OCI-M1 (cell line): ENCODE measurements around the gene HSPB6.
"Not testable (repeated sequence)": the region's sequence is repeated elsewhere in the genome, so short reads cannot be mapped to it uniquely, and the experiment has no call there.

ENCODE experiments used
- DNase-seq: peaks from one replicate; lab custom pipeline; 2025; lab: John Stamatoyannopoulos, UW

Gene HSPB6, protein sequence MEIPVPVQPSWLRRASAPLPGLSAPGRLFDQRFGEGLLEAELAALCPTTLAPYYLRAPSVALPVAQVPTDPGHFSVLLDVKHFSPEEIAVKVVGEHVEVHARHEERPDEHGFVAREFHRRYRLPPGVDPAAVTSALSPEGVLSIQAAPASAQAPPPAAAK

DNA sequence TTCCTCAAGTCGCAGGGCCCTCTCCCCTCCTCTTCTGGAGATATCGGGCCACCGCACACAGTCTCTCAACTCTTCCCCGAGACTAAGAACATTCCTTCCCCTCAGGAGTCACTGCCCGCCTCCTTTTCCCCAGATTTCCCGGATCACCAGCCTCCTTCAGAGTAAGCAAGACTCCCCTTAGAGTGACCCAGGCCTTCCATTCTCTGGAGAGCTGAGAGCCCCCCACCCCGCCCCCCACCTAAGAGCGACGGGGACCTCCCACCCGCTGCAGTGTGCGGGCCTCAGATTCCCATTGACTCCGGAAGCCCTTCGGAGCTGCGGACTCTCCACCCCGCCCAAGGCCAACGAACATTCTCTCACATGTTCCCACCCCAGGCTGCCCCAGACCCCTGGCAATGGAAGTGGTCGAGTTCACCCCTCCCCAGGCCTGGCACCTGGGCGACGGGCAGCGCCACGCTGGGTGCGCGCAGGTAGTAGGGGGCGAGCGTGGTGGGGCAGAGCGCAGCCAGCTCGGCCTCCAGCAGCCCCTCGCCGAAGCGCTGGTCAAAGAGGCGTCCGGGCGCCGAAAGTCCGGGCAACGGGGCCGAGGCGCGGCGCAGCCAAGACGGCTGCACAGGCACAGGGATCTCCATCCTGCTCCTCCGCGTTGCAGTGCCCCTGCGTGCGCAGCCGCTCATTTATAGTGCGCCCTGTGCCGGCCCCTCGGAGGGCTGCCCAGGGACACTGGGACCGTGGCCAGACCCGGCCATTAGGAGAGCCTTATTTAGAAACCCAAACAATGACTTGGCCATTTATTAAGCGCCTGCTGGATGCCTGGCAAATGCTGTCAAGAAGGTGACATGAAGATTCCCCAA is at the start of gene HSPB6:
Gene HSPB6 (minus strand): TSS at position 653 of the 854 bp plus-strand sequence. CDS start 21 bp downstream, at position 632.
- DNase-seq = no peak

DNA sequence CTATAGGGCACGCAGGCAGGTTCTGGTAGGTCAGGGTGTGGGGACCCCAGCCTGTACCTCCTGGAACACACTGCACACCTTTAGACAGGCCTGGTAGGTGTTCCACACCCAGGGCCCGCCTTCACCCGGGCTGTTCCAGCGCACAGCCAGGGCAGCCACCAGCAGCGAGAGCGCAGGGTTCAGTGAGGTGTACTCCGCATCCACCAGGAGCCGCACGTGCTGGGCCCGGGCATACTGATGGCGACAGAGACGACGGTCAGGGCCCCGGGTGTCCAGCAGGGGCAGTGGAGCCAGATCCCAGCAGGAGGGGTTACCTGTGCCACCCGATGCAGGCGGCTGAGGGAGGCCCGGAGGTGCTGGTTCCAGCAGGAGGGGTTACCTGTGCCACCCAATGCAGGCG is 49.8 kb upstream of the HSPB6 start:
- DNase-seq = no peak

DNA sequence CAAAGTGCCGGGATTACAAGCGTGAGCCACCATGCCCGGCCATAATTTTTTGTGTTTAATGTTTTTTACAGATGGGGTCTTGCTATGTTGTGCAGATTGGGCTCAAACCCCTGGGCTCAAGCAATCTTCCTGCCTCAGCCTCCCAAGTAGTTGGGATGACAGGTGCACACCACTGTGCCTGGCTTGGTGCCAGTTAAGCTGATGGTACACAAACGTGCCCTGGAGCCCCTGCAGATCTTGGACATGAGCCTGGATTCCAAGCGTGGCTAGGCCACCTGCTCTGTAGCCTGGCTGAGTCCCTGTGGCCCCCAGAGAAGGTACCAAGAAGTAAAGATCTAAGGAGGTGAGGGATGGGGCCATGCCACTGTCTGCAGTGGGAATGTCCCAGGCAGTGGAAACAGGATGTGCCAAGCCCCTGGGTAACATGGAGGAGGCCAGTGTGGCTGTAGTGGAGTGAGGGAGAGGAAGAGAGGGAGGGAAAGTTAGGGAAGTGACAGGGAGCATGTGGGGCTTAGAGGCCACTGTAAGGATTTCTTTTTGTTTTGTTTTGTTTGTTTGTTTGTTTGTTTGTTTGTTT is 48.8 kb upstream of the HSPB6 start:
- no peak for DNase-seq

DNA sequence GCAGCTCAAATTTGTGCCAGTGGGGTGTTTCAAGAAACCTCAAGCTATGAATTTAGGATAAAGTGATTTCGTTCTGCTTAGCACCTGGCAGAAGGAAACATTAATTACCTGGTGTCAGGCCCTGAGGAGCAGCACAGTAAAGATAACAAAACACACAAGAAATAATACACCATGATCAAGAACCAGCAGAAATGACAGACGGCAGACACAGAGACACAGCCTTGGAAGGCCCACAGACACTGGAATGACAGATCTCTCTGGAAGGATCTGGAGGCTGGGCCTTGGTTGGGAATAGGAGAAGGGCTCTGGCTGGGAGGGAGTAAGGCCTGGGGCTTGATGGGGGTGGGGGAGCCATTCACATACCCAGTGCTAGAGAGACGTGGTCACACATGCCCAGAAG is 45.0 kb upstream of the HSPB6 start:
- no peak for DNase-seq

DNA sequence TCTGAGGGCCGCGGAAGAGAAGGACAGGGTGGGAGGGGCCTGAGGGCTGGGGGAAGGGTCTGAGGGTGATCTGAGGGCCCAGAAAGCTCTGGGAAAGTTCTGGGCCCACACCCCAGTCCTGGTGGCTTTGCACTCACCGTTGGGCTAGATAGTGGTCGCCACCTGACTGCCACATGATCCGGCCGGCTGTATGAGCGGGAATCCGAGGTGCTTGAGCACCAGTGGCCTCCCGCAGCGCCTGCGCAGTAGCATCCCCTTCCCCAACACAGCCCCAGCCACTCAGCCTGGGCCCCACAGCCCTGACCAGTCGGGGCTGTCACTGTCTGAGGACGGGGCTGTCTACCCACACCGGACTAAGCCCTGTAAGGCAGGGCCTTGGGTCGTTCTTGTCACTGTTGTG is 40.8 kb upstream of the HSPB6 start:
- no peak for DNase-seq

DNA sequence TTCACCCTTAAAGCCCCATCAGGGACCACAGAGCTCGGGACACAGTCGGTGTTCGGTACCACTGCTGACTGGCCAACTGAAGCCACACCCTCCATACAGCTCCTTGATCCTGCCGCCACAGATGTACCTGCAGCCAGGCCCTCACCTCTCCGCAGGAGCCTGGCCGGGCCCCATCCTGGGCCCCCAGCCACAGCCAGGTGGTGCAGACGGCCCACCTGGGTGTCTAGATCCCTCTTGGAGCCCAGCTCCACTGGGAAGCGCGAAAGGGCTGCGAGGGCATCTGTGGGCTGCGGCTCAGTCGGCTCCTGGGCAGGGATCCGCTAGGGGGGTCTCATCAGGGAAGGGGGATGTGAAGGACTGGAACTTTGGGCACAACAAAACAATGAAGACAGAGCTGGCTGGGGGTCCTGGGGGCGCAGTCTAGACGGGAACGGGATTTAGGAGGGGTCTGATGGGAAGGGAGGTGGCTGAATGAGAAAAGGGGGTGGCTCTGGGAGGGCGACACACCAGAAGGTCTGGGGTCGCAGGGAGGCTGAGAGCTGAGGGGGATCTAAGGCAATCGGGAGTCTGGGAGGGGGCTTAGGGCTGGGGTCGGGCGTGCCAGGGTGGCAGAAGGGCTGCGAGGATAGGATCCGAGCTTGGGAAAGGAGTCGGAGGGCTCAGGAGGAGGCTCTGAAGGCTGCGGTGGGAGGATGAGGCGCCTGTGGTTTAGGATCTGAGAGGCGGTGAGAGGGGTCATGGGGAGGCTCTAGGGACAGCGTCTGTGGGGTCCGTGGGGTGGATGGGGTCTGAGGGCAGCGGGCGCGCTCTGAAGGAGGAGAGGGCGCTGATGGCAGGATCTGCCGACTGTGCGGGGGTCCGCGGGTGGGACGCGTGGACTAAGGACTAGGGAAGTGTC is 40.1 kb upstream of the HSPB6 start:
- no peak for DNase-seq

DNA sequence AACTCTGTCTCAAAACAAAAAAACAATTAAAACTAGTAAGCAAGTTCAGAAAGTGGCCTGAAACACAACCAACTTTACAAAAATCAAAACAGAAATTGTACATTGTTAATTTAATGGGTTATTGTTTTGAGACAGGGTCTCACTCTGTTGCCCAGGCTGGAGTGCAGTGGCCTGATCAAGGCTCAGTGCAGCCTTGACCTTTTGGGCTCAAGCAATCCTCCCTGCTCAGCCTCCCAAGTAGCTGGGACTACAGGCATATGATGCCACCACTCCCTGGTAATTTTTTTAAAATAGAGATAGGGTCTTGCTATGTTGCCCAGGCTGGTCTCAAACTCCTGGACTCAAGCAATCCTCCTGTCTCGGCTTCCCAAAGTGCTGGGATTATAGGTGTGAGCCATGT is 38.7 kb upstream of the HSPB6 start:
- DNase-seq = not testable (repeated sequence)

DNA sequence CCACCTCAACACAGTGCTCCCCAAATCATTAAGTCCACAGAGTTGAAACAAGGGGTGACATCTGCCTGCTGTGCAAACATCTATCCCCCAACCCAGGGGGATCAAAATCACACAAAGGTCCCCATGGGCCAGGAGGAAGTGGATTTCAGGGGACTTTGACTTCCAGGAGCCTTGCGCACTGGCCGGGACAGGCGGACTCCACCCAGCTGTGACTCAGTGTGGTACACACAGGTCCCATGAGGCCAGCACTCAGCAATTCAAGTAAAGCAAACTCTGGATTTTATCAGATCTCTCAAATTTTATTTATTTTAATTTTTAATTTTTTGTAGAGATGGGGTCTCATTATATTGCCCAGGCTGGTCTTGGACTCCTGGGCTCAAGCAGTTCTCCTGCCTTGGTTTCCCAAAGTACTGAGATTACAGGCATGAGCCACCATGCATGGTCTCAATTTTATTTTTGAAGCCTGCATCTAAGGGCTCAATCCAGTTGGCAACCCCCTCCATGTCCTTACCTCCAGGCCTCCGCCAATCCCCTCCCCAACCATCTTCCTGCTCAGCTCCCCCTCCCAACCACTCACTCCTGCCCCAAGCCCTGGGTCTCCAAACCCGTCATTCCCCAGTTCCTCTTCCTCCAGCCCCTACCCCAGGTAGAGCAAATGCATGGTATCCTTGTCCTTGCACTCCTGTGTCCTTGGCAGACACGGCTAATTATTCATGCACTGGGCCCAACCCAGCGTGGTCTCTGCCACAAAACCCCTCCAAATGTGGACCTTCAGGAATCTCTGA is 36.7 kb upstream of the HSPB6 start:
- no peak for DNase-seq

DNA sequence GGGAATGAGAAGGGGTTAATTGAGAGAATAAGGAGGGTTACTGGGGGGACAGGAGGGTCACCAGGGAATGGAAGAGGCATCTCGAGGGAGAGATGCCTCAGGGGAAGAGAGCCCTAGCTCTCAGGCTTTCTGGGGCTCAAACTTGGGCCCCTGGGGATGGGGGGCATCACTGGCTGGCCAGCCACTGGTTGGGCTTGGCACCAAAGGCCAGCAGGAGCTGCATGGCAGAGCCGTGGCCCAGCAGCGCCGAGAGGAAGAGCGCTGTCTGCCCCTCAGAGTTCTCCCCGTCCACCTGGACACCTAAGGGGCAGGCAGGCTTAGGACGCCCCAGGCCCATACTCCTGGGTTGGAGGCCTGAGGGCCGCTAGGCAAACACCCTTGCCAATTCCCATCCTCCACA is 36.1 kb upstream of the HSPB6 start:
- no peak for DNase-seq

DNA sequence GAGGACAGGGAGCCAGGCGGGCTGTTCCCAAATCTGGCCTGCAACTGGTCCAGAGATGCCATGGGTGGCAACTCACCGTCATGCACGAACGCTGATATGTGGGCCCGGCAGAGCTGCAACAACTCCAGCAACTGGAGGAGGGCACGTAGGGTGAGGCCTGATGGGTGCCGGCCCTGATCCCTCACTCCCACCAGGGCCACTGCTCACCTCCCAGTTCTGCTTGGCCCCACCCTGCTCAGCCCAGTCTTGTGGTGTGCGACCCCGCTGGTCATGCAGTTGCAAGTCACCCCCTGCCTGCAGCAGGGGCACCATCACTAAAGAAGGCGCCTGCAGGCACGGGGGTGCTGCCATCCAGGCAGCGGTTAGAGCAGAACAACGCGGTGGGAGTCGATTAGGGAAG is 35.5 kb upstream of the HSPB6 start:
- DNase-seq = no peak

DNA sequence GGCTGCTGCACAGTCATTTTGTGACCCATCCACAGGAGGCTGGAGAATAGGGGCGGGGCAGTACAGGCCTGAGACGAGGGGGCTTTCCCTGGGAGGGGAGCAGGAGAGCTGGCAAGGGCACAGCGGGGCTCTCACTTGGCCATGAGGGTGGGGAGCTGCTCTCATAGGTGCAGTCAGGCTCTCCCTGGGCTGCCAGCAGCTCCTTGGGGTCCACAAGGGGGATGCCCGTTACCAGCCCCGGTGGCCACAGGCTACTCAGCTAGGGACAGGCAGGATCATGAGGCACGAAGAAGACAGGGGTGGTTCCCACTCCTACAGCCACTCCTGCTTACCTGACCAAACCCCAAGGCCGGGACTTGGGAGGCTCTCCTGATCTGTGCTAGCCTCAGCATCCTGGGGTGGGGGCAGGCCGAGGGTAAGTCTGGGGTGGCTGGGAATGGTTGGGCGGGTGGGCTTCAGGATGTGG is 35.0 kb upstream of the HSPB6 start:
- DNase-seq = no peak

DNA sequence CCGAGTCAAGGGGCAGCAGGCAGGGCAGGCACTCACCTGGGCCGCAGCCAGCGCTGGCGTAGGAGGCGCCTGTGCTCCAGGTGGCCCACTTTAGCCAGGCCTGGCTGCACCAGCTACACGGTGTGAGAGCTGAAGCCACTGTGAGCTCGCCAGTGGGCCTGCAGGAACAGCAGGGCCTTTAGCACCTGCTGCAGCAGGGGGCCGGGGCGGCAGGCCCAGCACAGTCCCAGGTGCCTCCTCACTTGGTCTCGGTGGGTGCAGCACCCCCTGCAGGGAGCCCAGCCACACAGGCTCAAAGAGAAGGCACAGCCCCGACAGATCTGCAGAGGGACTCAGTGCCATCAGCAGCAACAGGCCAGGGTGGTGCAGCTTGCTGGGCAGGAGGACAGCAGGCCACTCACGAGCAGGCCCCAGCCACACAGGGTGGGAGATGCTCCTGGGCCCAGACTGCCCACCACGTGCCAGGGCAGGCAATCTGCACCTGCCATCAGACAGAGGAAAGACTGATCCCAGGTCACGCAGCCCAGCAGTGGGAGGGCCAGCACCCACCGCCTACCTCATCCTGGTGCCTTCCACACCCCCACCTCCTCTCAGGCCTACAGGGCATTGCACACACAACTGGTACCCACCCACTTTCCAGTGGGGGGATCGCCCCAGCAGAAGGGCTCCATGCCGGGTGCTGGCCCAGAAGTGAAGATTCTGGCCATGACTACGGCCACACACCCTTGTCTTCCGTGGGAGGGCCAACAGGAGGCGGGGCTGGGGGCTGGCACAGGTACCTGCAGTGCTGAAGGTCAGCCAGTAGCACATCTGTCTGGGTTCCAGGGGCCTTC is 34.4 kb upstream of the HSPB6 start:
- no peak for DNase-seq

DNA sequence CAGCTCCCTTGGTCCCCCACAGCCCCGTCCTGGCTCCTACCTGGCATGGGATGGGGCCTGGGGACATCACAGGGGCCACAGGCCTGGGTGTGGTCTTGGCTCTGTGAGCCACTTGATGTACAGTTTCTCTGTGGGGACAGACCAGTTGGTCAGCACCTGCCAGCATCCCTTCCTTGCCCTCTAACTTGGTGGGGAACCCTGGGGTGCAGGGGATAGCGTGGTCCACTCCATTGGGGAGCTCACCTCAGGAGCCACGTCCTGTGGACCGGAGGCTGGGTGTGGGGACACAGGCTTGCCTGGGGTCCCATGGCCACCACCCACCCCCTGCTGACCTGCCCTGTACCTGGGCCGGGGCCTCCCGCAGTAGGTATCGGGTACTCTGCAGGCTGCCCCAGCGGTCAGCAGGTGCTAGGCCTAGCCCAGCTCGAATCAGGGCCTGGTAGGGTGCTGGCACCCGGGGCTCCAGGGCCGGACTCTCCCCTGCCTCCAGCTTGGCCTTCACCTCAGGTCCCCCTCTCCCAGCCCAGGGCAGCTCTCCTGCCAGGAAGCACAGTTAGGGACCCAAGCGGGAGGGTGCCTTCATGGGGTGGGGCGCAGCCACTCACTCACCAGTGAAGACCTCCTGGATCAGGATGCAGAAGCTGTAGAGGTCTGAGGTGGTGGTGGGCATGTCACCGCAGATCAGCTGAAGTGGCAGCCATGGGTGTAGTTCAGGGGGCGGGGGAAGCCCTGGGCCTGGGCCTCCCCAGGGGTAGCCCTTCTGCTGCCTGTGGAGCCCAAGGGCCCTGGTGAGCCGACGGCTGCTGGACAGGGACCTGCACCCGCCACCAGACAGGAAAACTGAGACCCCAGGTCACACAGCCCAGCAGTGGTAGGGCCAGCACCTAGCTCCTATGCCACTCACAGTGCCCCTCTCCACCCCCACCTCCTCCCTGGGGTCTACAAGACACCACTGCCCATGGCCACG is 33.4 kb upstream of the HSPB6 start:
- DNase-seq = no peak

DNA sequence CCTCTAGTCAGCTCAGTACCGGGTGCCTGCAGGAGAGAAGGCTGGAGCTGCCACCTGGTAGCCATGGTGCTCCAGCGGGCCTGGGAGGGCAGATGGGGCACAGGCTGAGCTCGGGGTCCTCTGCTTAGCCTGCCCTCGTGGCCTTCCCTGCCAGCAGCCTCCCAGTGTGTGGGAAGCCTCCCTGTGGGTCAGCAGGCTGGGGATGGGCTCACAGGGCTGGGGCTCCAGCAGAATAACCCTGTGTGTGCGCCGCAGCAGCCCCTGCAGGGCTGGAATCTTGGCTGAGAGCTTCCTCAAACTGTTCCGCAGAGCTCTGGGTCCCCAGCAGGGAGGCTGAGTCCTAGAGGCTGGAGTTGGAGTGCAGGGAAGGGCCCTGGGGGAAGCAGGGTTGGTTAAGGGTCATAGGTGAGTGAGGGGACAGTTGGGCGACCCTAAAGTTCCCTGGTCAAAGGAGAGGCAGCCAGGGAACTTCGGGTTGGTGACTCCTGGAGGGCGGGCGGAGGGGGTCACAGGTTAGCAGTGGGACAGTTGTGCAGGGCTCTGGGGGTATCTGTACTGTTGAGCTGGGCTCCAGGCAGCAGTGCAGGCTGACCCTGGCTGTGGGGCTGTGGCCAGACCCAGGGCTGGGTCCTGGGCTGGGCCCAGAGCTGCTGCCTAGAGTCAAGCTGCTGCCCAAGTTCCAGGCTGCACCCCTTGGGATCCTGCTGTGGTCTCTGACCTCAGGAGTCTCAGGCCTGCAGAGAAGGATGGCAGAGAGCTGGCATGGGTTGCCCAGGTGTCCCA is 32.6 kb upstream of the HSPB6 start:
- DNase-seq = no peak

DNA sequence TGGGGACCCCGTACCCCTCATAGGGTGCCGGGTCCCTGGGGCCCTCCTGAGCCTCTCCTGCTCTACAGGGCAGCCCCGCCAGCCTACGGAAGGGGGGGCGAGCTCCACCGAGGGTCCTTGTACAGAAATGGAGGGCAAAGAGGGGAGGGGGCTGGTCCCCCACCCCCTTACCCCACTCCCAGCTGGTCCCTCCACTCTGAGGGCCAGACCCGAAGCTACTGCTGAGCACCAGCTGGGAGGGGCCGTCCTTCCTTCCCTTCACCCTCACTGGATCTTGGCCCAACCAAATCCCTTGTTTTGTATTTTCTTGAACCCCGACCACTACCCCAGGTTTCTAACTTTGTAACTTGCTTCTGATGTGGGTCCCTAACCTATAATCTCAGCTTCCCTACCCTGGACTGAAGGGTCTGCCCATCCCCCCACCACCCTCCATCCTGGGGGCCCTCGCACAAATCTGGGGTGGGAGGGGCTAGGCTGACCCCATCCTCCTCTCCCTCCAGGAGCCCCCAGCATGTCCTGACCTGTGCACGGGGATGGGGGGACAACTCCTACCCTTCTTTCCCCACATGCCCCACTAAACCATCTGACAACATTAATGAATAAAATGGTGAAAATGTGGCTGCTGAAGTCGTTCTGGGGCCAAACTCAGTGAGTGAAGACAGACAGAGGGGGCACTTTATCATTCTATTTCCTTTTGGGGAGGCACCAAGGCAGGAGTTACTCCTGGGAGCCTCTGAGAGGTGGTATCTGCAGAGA is 31.6 kb upstream of the HSPB6 start:
- DNase-seq = no peak

DNA sequence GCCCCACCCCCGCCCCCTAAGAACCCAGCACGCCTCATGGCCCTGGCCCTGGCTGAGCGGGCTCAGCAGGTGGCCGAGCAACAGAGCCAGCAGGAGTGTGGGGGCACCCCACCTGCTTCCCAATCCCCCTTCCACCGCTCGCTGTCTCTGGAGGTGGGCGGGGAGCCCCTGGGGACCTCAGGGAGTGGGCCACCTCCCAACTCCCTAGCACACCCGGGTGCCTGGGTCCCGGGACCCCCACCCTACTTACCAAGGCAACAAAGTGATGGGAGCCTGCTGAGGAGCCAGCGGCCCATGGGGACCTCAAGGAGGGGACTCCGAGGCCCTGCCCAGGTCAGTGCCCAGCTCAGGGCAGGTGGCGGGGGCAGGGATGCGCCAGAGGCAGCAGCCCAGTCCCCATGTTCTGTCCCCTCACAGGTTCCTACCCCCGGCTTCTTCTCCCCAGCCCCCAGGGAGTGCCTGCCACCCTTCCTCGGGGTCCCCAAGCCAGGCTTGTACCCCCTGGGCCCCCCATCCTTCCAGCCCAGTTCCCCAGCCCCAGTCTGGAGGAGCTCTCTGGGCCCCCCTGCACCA is 30.5 kb upstream of the HSPB6 start:
- no peak for DNase-seq
